Kidney (tissue), 14 donors: ENCODE results near the gene MATN1. TPM values are rescaled to one million over a fixed set of nuclear protein-coding genes. Genes with fewer than 3 reads are reported as not detected.

ENCODE experiments used
- DNase-seq, 5 donors: peaks; one replicate each; pipeline ENCODE4 v3.0.0-alpha.2; 2013 to 2020
- FAIRE-seq: peaks from 2 replicates; lab custom pipeline; 2012; peaks lifted over from hg19 to GRCh38; lab: Jason Lieb, UNC
- H3K27ac ChIP-seq, 2 donors: one replicate each; pipeline ENCODE4 v1.7.0; 2013; ENCODE audit warnings: low read depth in 2 of 2, low read length in 2 of 2, inconsistent platforms in 1 of 2
- H3K27me3 ChIP-seq: one replicate; pipeline ENCODE4 v1.7.1; 2013; ENCODE audit warnings: low read length, inconsistent platforms; ENCODE audit not compliant: control insufficient read depth, insufficient read depth
- H3K36me3 ChIP-seq, 3 donors: one replicate each; pipeline versions ENCODE4 v1.7.0 to v1.7.1; 2013; ENCODE audit warnings: low read length in 3 of 3, control low read depth in 1 of 3, inconsistent platforms in 1 of 3; ENCODE audit not compliant: insufficient read depth in 3 of 3, control insufficient read depth in 2 of 3
- H3K4me1 ChIP-seq, 3 donors: one replicate each; pipeline versions ENCODE4 v1.7.0 to v1.7.1; 2013; ENCODE audit warnings: low read length in 3 of 3, inconsistent platforms in 1 of 3, low read depth in 1 of 3; ENCODE audit not compliant: control insufficient read depth in 2 of 3, insufficient read depth in 2 of 3
- H3K4me3 ChIP-seq, 3 donors: one replicate each; pipeline versions ENCODE4 v1.7.0 to v1.8.1; 2013; ENCODE audit warnings: low read length in 3 of 3, control low read depth in 1 of 3, inconsistent platforms in 1 of 3
- H3K9ac ChIP-seq, 3 donors: one replicate each; pipeline versions ENCODE4 v1.7.0 to v1.7.1; 2013; ENCODE audit warnings: low read length in 3 of 3, control low read depth in 1 of 3, inconsistent platforms in 1 of 3
- H3K9me3 ChIP-seq, 3 donors: one replicate each; pipeline versions ENCODE4 v1.7.0 to v1.7.1; 2013; ENCODE audit warnings: low read length in 3 of 3, control low read depth in 1 of 3, inconsistent platforms in 1 of 3; ENCODE audit not compliant: control insufficient read depth in 2 of 3, insufficient read depth in 1 of 3
- intact Hi-C: fragments of 100-400 bp; cut with DNase I; formaldehyde crosslinking; loops from one replicate; pipeline ENCODE4 v1.11.1; 2022
- polyA plus RNA-seq: library from polyadenylated mRNA; stranded (reverse); fragments of 350-450 nt; fragmentation: Illumina TruSeq; extraction: RNeasy Lipid Tissue Mini Kit (QIAGEN cat#74804); gene quantifications from one replicate; pipeline ENCODE4 v1.2.3, GENCODE V29; 2014; ENCODE audit warnings: low read depth, low replicate concordance; ENCODE audit not compliant: insufficient read depth
- total RNA-seq: library from RNA; stranded (reverse); fragmentation: NEBNext Ultra II Directional; extraction: Animal tissue kit (Norgen Biotek cat#: 25700); gene quantifications from one replicate; pipeline ENCODE4 v1.2.1, GENCODE V29; 2021
- TF ChIP-seq, protein P1 (sequence below): IDR thresholded peaks from 3 replicates; pipeline ENCODE4 v1.5.1; 2012; ENCODE audit warnings: mild to moderate bottlenecking, moderate library complexity, borderline replicate concordance; ENCODE audit not compliant: insufficient read depth; ENCODE audit errors: extremely low read depth
- donor health status: control.
- donor health status: control.
- donor health status: control.
- donor health status: control.
- donor health status: control.
- donor health status: DM: yes; HTN: yes; CAD: no.
- donor health status: Normal renal cell carcinoma (clear cell type).

The MATN1 gene
- total and polyA plus RNA-seq, 2 donors from 2014 or later: 0.13 TPM; not detected in 1

DNA sequence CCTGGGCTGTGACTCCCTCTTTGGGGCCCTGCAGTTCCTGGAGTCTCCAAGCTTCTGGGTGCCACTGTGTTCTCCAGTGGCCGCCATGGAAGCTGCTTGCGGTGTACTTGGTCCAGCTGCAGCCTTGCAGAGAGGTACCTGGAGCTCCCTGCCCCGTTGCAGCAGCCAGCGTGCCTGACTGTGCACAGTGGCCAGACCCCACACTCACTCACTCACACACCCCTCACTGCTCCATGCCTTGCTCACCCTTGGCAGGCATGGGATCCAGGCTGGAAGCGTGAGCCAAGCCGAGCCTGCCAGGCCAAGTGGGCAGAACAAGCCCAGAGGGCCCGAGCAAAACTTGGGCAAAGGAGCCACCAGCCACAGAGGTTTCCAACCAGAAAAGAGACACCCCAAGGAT, 43.0 kb downstream of the MATN1 start:
- FAIRE-seq: no peak
- peaks cover 10% of the 10 kb centered on the region for H3K27me3 ChIP-seq

DNA sequence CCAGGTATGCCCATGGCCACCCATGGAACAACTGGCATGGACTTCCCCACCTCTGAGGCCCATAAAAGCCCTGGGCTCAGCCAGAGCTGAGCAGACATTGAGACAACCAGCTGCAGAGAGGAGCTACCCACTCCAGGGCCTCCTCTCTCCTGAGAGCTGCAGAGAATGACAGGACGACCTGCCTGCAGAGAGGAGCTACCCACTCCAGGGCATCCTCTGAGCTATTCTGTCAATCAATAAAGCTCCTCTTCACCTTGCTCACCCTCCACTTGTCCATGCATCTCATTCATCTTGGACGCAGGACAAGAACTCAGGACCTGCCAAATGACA, 43.4 kb downstream of the MATN1 start:
- intact Hi-C loops: no loop called here
- no peak for FAIRE-seq
- Histone ChIP-seq H3K9ac (no peak overlapping the region), H3K36me3 (no peaks in the 10 kb centered on the region), H3K27me3 (peaks cover 10% of the 10 kb centered on the region), H3K9me3 (no peaks in the 10 kb centered on the region), H3K4me1 (no peaks in the 10 kb centered on the region), H3K4me3 (no peak overlapping the region), H3K27ac (no peak overlapping the region)
- TF ChIP-seq, protein P1, sequence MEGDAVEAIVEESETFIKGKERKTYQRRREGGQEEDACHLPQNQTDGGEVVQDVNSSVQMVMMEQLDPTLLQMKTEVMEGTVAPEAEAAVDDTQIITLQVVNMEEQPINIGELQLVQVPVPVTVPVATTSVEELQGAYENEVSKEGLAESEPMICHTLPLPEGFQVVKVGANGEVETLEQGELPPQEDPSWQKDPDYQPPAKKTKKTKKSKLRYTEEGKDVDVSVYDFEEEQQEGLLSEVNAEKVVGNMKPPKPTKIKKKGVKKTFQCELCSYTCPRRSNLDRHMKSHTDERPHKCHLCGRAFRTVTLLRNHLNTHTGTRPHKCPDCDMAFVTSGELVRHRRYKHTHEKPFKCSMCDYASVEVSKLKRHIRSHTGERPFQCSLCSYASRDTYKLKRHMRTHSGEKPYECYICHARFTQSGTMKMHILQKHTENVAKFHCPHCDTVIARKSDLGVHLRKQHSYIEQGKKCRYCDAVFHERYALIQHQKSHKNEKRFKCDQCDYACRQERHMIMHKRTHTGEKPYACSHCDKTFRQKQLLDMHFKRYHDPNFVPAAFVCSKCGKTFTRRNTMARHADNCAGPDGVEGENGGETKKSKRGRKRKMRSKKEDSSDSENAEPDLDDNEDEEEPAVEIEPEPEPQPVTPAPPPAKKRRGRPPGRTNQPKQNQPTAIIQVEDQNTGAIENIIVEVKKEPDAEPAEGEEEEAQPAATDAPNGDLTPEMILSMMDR: no peak
- no peak for DNase-seq

More for the DNA sequence above, 43.0 kb downstream of the MATN1 start:
- Histone ChIP-seq H3K9me3 (no peaks in the 10 kb centered on the region), H3K27ac (no peak overlapping the region), H3K4me3 (no peak overlapping the region), H3K9ac (no peak overlapping the region), H3K36me3 (no peaks in the 10 kb centered on the region), H3K4me1 (no peaks in the 10 kb centered on the region)
- TF ChIP-seq, protein P1: no peak
- intact Hi-C loops: no loop called here
- peak in 1 of 5 donors; percentile 47 for DNase-seq

DNA sequence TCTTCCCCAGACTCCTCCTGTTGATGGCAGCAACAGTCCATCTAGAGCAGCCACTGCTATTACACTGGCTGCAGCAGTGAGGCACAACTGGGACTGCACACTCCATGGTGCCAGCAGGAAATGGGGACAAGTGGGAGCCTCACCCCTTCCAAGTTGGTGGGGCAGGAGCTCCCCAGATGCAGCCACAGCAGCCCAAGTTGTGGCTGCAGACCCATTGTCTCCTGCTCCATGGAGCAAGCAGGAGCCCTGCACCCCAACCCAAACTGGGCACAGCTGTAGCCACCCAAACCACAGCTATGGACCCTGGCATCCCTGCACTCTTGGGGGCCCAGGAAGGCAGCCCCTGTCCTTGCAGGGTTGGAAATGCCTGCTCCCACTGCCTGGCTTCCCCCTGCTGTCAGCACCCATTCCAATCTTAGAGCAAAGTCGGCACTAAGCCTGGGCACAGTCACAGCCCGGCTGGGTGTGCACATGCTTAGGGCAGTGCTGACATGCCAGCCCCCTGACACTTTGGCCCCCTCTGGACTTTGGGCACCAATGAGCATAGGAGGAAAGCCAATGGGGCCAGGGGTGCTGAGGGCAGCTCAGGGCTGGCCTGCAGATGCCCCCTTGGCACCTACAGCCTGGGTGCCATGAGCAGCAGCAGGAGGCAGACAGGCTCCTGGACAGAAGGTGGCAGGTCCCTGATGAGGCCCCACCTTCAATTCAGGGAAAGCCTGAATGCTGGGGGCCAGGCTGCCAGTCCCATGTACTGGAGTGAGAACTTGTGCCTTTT, 44.0 kb downstream of the MATN1 start:
- no peak overlapping the region for H3K9ac ChIP-seq
- peak in 2 of 5 donors; percentile 16 to 49 for DNase-seq
- no peaks in the 10 kb centered on the region for H3K9me3 ChIP-seq
- no peak for FAIRE-seq
- intact Hi-C loops: no loop called here
- TF ChIP-seq, protein P1: no peak
- no peak overlapping the region for H3K4me3 ChIP-seq
- no peaks in the 10 kb centered on the region for H3K36me3 ChIP-seq
- H3K4me1 ChIP-seq: no peaks in the 10 kb centered on the region
- no peak overlapping the region for H3K27ac ChIP-seq
- H3K27me3 ChIP-seq: peaks cover 6% of the 10 kb centered on the region
